A549 treated with dexamethasone at 1 μM for 4 hours (cell line): ENCODE data around the gene RPL22L1. TPM values are rescaled to one million over a fixed set of nuclear protein-coding genes. Genes with fewer than 3 reads are reported as not detected.

Experiments used
- total RNA-seq: library from RNA; stranded (reverse); fragments of 200-300 nt; extraction: Qiagen RNA extraction; gene quantifications from 5 replicates; pipeline ENCODE4 v1.2.3, GENCODE V29; 2022

RPL22L1 gene
- 207 to 270 TPM (median 235 TPM) in 5 replicates for total RNA-seq

GRCh38 chr3:170869645-170870593 is at the start of gene RPL22L1:
TSS of gene RPL22L1 (minus strand) at chr3:170870195. CDS start at chr3:170870167, 28 bp downstream.

GRCh38 chr3:170908235-170909116 is 38.5 kb upstream of the RPL22L1 start, which contains the start of gene EIF5A2:
TSS of gene EIF5A2 (minus strand) at chr3:170908637. CDS start at chr3:170907806, 831 bp downstream.

Other genes with a start within 250 kb of the RPL22L1 start
- gene EIF5A2, start 38.4 kb upstream of the RPL22L1 start, total RNA-seq, result 8.8 to 16.4 TPM (median 14.1 TPM) in 5 replicates
- not detected in 5 replicates for gene SLC2A2, start 156.5 kb upstream of the RPL22L1 start, total RNA-seq